ENCODE results near the gene C10orf53. TPM values are rescaled to one million over a fixed set of nuclear protein-coding genes. Genes with fewer than 3 reads are reported as not detected.
"Not testable (repeated sequence)": the region's sequence is repeated elsewhere in the genome, so short reads cannot be mapped to it uniquely, and the experiment has no call there.

C10orf53 gene
- polyA plus RNA-seq, 3 donors, result not detected

DNA sequence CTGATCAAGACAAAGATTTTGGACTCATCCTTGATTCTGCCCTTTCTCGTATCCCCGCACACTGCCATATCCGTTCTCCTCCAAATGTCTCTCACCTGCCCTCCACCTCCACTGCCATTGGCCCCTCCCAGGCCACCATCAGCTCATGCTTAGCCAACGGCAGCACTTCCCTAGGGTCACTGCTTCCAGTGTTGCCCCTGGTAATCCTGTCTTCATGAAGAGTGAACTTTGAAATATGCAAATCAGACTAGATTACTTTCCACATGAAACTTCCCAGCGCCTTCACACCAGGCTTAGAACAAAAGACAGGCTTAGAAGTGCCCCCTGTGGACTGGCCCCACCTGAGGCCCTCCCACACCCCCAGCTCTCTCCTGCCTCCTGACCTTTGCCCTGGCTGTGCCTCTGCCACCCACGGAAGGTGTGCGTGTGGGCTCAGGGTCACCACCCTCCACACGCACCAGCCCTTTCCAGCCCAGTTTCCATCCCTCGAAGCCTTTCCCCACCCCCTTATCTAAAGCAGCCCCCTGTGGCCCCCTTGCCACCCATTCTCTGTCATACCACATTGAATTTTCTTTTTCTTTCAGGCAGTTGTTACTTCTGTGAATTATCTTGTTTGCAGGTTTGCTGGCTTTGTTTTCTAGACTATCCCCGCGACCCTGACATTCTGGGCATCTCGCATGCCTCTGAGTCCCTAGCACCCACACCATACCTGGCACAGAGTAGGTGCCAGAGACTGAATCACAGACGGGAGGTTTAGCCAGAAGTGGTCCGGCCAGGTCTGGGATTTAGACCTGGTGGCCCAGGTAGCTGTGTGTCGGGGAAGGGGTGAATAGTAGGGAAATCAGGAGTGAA lies 26.8 kb upstream of the C10orf53 start:
- no peak for DNase-seq

DNA sequence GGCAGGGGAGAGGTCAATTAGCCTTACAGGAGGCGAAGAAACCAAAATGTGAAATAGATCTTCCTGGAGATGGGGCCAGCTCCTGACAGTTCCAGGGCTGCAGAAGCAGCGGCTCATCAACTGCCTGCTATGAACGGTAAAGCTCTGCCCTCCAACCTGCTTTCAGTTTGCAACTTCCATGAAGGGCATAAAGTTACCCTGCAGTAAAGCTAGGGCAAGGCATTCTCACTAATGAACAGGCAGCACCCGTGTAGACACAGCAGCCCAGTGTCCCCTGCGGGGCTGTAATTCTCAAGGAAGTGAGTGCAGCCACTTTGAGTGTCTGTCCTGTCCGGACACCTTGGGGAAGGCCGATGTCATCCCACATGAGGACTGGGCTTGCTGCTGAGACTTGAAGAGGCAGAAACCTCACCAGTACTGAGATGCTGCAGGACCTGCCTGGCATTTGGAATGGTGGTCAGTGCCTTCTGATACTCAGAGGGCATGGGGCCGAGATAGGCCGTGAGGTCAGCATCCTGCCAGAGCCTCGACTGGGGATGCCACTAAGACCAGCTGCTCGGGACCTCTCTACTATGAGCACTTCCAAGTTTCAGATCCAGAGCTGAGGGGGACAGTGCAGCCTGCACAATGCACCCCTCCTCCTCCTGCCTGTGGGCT lies 26.1 kb upstream of the C10orf53 start:
- no peak for DNase-seq

DNA sequence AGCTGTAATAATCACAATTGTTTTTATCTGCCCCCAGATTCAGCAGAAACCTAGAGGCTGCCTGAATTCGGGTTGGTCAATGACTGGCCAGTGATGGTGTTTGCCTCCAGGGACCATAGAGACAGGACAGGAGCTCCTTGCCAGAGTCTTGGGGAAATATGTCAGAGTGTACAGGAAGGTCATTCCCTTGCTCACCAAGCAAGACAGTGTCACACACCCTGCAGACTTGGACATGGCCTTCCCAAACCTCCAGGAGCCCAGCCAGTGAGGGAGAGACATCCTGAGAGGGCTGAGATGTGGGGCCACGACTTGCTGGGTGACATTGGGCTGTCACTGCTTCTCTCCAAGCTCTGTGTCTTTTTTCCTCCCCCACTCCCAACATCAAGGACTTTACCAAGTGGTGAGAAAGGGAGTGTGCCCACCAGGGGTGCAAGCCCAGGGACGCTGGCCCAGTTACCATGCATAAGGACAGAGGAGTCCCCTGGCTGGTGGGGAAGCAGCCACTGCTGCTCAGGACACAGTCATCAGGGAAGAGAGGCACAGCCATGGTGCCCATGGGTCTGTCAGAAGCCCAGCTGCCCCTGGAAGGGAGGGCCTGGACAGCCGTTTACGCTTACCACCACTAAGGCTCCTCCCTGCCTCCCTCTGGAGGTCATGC lies 25.3 kb upstream of the C10orf53 start:
- DNase-seq, result no peak

DNA sequence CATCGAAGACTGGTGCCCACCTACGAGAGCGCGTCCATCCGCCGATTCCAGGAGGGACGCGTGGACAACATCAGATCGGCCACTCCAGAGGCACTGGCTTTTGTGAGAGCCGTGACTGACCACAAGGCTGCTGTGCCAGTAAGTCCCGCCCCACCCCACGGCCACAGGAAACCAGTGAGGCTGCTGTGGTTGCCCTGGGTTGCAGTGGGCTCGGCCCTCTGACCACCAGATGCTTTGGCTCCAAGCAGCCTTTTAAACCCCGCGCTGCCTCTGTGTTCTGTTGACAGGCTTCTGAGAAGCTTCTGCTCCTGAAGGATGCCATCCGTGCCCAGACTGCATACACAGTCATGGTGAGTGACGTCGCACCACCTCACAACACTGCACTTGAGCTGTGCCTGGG lies 24.4 kb upstream of the C10orf53 start:
- no peak for DNase-seq

DNA sequence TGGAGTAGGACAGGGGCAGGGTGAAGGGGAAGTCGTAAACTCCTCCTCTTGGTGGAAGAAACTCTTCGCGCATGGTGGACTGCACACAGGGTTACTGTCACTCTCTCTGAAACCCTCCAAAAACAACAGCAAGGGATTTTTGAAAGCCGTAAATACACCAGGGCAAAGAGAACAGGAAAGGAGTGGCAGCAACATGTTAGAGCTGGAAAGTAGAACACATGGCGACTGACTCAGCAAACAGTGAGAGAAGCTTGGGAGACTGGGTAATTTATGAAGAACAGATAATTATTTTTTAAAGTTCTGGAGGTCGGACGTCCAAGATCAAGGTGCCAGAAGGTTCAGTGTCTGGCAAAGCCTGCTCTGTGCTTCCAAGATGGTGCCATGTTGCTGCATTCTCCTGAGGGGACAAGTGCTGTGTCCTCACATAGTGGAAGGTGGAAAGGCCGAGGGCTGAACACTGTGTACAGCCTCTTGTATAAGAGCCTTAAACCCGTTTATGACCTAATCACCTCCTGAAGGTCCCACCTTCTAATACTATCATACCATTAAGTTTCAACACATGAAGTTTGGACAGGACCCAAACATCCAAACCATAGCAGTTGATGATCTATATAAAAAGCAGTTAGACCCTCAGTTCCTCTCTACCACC lies 22.5 kb upstream of the C10orf53 start:
- DNase-seq, result no peak

DNA sequence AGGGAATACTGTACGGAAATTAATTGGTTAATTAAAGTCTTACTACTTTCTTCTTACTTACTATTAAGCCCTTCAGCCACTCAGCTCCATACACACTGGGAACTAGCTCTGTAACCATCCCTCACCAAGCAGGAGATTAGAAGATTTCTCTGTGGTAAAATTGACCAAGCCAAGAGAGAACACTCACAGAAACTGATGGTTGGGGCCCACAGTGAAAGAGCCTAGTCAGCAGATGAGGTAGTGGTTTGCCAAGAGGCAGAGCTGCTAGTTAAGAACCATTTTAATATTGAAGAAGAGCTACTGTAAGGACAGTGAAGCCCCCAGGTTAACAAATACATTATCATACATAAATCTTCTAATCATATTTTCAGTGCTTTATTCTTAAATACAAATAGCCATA lies 21.8 kb upstream of the C10orf53 start:
- DNase-seq, result no peak

DNA sequence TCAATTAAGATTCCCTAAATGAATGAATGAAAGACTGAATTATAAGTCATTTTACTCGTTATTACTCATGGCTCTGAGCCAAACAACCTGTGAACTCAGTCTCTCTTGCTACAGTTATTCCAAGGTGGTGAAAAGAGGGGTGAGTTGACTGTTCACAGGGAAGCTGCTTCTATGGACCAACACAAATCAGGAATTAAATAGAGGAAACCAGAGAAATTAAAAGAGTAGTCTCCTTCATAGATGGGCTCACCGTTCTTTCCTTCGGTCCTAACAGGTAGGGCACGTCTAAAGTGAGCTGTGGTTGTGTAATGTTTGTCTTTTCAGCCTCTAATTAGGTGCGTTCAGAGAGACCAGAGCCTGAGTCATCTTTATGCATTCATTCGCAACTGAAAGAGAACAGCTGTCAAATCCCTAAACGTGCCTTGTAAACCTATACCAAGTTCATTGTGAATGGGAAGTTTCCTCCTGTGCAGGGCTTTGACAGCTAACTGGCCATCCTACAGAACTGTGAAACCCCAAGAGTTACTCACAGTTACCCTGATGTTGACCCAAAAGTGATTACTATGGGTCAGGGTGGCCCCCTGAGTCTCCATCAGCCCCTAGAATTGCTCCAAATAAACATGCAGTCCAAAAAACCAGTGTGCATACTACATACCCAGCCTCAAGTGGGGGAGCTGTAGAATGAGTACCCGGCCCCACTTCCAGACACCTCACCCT lies 18.2 kb upstream of the C10orf53 start:
- no peak for DNase-seq

DNA sequence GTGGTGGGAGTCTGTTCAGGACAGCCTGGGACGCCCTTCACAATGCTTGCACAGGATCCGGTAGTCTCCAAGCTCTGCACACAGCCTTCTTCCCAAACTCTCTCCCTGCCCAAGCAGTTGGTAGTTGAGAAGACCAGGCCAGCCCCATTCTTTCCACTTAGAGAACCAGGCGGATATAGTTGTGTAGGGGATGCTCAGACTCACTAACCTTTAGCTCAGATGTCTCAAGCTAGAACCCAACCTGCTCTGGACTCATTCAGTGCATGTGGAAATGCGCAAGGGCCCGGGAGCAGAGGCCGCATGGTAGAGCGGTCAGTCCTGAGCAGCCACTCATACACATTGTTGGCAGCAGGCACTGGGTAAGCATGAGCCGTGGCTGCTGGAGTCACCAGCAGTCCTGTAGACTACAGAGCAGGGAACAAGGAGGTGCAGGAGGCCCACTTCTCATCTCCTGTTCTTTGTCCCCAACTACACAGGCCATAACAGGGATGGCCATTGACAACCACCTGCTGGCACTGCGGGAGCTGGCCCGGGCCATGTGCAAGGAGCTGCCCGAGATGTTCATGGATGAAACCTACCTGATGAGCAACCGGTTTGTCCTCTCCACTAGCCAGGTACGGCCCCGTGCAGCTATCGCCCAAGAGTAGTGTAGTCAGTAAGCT lies 17.2 kb upstream of the C10orf53 start:
- DNase-seq, result no peak

DNA sequence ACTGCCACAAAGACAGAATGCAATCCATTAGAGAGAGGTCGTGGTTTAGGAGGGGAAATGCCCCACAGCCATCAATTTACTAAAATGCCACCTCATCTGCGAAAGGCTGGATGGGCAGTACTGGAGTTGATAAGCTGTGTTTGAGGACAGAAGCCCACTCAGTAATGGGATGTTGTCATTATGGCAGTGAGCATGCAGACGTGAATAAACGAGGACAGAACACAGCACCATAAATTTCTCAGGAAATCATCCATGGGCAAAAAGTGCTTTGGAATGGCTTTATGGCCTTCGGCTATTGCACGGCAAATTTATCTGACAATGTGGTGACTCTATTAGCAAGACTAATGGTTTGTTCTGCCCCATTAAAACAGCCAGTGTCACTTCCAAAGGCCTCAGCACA lies 15.9 kb upstream of the C10orf53 start:
- no peak for DNase-seq

DNA sequence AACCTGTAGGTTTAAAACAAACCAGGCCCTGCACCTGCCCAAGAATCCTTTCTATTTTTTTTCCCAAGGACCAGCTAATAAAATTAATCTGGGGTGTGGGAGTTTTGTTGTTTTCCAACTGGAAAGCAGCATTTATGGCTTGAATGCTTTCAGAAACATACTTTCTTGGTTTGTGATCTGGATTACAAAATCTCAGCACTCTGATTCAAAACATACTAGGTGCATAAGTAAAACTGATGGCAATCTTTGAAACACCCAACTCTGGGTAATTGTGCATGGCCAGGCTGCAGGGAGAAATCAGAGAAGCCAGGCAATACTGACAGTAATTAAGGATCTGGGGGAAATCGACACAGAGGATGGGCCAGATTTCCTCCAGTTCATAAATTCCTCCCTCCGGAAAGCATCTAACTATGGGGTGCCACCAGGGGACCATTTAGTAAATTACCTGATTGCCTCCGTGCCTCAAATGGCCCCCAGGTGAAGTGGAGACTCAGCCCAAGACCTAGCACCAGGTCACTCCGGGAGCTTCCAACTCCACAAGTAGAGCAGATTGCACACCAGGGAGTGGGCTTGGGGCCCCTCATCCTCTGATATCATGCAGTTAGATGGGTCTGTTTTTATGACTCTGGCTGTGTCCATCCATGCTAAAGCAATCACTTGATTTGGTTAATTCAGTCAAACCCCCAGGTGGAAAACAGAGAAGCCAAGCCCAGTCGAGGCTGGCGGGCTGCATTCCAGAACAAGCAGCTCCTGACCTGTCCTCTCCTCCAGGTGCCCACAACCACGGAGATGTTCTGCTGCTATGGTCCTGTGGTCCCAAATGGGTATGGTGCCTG lies 15.2 kb upstream of the C10orf53 start:
- no peak for DNase-seq

DNA sequence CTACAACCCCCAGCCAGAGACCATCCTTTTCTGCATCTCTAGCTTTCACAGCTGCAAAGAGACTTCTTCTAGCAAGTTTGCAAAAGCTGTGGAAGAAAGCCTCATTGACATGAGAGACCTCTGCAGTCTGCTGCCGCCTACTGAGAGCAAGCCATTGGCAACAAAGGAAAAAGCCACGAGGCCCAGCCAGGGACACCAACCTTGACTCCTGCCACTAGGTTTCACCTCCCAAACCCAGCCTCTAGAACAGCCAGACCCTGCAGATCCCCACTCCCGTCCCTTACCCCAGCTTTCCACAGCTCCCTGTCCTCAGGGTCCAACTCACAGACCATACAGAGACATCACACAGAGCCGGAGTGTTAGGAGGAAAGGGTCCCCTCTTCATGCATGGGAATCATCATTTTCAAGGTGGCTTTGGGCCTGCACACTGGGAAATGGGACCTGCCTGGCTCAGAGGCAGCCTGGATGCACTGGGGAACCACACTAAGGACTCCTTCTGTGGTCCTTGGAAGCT lies 14.6 kb upstream of the C10orf53 start:
- no peak for DNase-seq

DNA sequence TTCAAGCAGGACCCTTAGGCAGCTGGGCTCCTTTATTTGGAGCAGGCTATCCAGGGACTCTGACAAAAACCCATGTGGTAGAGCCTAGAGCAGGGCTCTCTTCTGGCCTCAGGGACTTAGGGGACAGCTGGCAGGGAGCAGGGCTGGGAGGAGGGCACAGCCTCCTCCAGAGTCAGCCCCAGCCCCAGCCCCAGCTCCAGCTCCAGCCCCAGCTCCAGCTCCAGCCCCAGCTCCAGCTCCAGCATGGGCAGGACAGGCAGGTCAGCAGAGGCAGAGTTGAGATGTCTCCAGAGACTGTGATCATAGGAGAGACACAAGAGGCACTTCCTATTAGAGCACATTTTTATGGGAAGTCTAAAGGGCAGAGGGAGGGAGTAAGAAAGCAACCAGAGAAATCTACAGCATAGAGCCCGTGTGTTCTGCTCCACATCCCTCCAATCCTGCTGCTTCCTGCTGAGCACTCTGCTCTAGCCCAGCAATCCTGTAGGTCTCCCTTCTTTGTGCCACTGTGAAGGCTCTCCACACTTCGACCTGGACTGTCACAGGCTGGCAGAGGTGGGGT lies 13.3 kb upstream of the C10orf53 start:
- DNase-seq, result no peak

DNA sequence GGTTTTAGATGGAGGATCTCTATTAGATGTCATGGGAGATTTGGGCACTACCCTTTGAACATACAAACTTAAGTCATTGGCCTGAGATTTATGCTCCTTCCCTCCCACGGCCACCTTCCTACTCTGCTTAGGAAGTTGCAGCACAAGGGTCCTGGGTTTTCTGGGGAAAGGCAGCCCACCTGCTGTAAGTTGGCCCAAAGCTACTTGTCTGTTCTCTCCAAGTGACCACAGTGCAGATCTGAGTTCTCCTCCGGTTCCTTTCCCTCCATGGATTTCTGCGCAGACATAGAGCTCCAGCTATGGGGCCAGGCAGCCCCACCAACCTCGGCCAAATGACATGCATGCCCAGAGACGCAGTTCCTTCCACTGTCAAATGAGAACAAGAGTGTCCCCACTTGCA lies 12.8 kb upstream of the C10orf53 start:
- no peak for DNase-seq

DNA sequence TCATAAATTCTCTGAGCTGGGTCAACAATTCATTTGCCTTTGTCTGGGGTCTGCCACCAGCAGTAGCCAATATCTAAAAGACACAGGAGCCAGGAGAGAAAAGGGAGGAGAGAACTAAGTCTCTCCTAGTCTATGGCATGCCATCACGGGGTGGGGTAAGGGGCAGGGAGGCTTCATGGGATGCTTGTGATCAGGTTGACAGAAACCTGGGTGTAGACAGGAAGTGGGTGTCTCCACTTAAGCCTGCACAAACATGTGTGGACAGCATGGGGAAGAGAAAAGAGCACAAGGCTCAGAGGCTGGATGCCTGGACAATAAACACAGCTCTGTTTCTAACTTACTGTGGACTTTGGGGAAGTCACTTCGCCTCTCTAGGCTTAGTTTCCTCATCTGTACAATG lies 11.5 kb upstream of the C10orf53 start:
- DNase-seq, result no peak

DNA sequence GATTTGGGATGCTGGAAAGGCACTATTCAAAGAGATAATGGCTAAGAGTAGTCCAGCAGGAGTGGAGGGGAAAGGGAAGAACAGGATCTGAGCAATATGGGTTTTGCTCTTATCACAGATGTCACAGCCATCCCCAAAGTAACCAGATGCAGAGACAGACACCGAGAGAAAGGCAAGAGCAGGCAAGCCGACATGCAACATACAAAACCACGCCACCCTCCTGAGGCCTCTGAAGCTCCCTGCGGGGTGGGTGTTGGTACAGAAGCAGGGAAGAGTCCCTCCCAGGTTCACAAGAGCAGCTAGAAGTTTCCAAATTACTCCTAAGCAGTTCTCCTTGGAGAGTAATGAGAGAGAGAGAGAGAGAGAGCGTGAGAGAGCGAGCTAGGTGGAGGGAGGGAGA lies 10.8 kb upstream of the C10orf53 start:
- DNase-seq, result no peak

DNA sequence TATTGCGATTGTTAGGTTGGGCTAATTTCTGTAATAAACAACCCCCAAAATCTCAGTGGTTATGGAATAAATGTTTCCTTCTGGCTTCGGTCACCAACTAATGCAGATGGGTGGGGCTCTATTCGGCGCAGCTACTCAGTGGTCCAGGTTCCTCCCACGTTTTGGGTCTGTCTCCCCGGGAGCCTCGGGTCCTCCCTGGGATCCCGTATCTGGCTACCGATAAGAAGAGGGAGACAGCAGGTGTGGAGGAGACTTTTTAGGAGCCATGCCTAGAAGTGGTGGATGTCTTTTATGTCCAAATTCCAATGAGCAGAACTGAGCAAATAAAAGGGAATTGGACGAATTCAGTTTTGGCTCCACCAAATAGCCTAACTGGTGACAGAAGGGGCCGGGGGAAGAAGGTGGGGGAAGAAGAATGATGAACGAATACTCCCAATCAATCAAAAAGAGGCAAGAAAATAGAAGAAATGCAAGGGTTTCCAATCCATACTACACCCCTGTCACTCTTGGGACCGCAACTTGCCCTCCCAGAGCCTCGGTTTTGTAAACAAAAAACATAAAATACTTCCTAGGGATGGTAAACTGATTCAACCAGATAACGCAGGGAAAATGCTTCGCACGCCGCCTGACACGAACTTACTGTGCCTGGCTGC lies 498 bp upstream of the C10orf53 start:
- no peak for DNase-seq

DNA sequence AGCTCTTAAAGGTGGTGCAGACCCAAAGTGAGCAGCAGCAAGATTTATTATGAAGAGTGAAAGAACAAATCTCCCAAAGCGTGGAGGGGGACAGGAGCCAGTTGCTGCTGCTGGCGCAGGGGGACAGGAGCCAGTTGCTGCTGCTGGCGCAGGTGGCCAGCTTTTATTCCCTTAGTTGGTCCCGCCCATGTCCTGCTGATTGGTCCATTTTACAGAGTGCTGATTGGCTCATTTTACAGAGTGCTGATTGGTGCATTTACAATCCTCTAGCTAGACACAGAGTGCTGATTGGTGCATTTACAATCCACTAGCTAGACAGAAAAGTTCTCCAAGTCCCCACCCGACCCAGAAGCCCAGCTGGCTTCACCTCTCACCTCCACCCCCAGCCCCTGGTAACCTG lies 3.0 kb downstream of the C10orf53 start:
- not testable (repeated sequence) for DNase-seq

DNA sequence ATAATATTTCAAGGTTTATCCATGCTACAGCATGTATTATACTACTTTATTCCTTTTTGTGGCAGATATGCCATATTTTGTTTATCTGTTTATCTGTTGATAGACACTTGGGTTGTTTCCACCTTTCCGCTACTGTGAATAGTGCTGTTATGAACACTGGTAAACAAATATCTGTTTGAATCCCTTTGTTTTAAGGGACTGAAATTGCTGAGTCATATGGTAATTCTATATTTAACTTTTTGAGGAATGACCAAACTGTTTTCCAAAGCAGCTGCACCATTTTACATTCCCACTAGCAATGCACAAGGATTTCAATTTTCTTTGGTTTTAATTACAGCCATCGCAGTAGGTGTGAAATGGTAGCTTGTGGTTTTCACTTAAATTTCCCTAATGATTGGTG lies 3.4 kb downstream of the C10orf53 start:
- no peak for DNase-seq

DNA sequence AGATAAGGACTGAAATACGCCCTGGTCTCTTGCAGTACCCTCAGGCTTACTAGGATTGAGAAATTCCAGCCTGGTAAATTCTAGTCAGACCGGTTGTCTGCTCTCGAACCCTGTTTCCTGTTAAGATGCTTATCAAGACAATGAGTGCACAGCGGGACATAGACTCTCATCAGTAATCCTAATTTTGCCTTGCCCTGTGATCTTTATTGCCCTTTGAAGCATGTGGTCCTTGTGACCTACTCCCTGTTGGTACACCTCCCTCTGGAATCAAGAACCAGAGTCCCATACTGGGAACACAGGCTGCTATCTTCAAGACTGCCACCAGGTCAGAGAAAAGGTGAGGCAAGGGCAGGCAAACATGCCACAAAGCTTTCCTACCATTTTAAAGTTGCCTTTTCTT lies 7.2 kb downstream of the C10orf53 start:
- DNase-seq, result no peak

Data from renal pelvis (tissue), 4 donors.